ENCODE measurements around the gene RIPPLY3.

RIPPLY3 gene

GRCh38 chr21:37057614-37058013 lies 51.1 kb downstream of the RIPPLY3 start:
- H4K91ac ChIP-seq (ENCODE audit: low read depth, low read length, poor library complexity) = no peak overlapping the region
- no peaks in the 10 kb centered on the region for H3K27me3 ChIP-seq (ENCODE audit: control insufficient read depth in 3 of 3, insufficient read depth in 3 of 3, low read depth in 1 of 3, low read length in 3 of 3)
- DNase-seq (ENCODE audit: low spot score) = no peak
- H3K4me3 ChIP-seq (ENCODE audit: low read length in 2 of 2) = no peak overlapping the region
- H3K79me1 ChIP-seq (ENCODE audit: low read depth, low read length) = no peaks in the 10 kb centered on the region
- peak overlapping the region; percentile 72 for H2AK5ac ChIP-seq (ENCODE audit: low read depth, low read length)
- H3K4ac ChIP-seq (ENCODE audit: low read length) = no peak overlapping the region
- H2BK5ac ChIP-seq (ENCODE audit: low read length) = peak overlapping the region; percentile 14
- H2BK15ac ChIP-seq (ENCODE audit: low read length) = peak overlapping the region; percentile 81
- no peak overlapping the region for H2BK120ac ChIP-seq (ENCODE audit: low read depth, low read length)
- H3K9me3 ChIP-seq (replicated peaks in 1 of 2; ENCODE audit: control insufficient read depth in 2 of 2, insufficient read depth in 1 of 2, low read depth in 1 of 2, low read length in 2 of 2) = peaks cover 7 to 12% of the 10 kb centered on the region in 2 donors
- no CpG with 5 or more reads among the region's 7 CpGs for WGBS, 2 donors (ENCODE audit: extremely low coverage in 2 of 2, insufficient read length in 2 of 2, insufficient replicate concordance in 1 of 2)
- H2AFZ ChIP-seq (ENCODE audit: low read length) = no peak overlapping the region
- peak overlapping the region; percentile 77 for H2BK12ac ChIP-seq (ENCODE audit: low read length)
- no peak overlapping the region for H3K14ac ChIP-seq (ENCODE audit: low read length)
- no peak overlapping the region for H3K4me2 ChIP-seq (ENCODE audit: insufficient read depth, low read length, poor library complexity, severe bottlenecking)
- H3K36me3 ChIP-seq (replicated peaks in 1 of 2; ENCODE audit: control insufficient read depth in 2 of 2, insufficient read depth in 2 of 2, low read length in 2 of 2) = no peaks in the 10 kb centered on the region
- H3K4me1 ChIP-seq (ENCODE audit: control insufficient read depth in 2 of 2, insufficient read depth in 1 of 2, low read depth in 1 of 2, low read length in 2 of 2) = peaks cover 25 to 32% of the 10 kb centered on the region in 2 donors
- H3K23ac ChIP-seq (ENCODE audit: low read depth, low read length, poor library complexity) = no peak overlapping the region
- peak overlapping the region; percentile 19 for H3K27ac ChIP-seq (replicated peaks; ENCODE audit: low read length)
- H3K18ac ChIP-seq (ENCODE audit: low read length) = no peak overlapping the region
- no peak overlapping the region for H3K9ac ChIP-seq (ENCODE audit: low read depth, low read length, poor library complexity)
- H4K8ac ChIP-seq (ENCODE audit: low read depth, low read length) = no peak overlapping the region

GRCh38 chr21:37058261-37058660 lies 51.8 kb downstream of the RIPPLY3 start:
- Histone ChIP-seq H3K18ac (ENCODE audit: low read length) (peak overlapping the region; percentile 69), H4K91ac (ENCODE audit: low read depth, low read length, poor library complexity) (no peak overlapping the region), H3K27ac (replicated peaks; ENCODE audit: low read length) (peak overlapping the region; percentile 3), H2BK12ac (ENCODE audit: low read length) (peak overlapping the region; percentile 86), H3K14ac (ENCODE audit: low read length) (peak overlapping the region; percentile 77), H3K79me1 (ENCODE audit: low read depth, low read length) (no peaks in the 10 kb centered on the region), H2AK5ac (ENCODE audit: low read depth, low read length) (peak overlapping the region; percentile 50), H2BK120ac (ENCODE audit: low read depth, low read length) (no peak overlapping the region), H3K23ac (ENCODE audit: low read depth, low read length, poor library complexity) (no peak overlapping the region), H3K9me3 (replicated peaks in 1 of 2; ENCODE audit: control insufficient read depth in 2 of 2, insufficient read depth in 1 of 2, low read depth in 1 of 2, low read length in 2 of 2) (peaks cover 7 to 12% of the 10 kb centered on the region in 2 donors), H2AFZ (ENCODE audit: low read length) (no peak overlapping the region), H3K27me3 (ENCODE audit: control insufficient read depth in 3 of 3, insufficient read depth in 3 of 3, low read depth in 1 of 3, low read length in 3 of 3) (no peaks in the 10 kb centered on the region), H3K4me3 (ENCODE audit: low read length in 2 of 2) (no peak overlapping the region), H3K9ac (ENCODE audit: low read depth, low read length, poor library complexity) (no peak overlapping the region), H3K36me3 (replicated peaks in 1 of 2; ENCODE audit: control insufficient read depth in 2 of 2, insufficient read depth in 2 of 2, low read length in 2 of 2) (no peaks in the 10 kb centered on the region), H3K4me2 (ENCODE audit: insufficient read depth, low read length, poor library complexity, severe bottlenecking) (no peak overlapping the region), H2BK5ac (ENCODE audit: low read length) (no peak overlapping the region), H3K4ac (ENCODE audit: low read length) (no peak overlapping the region), H4K8ac (ENCODE audit: low read depth, low read length) (peak overlapping the region; percentile 88), H3K4me1 (ENCODE audit: control insufficient read depth in 2 of 2, insufficient read depth in 1 of 2, low read depth in 1 of 2, low read length in 2 of 2) (peaks cover 25 to 37% of the 10 kb centered on the region in 2 donors), H2BK15ac (ENCODE audit: low read length) (no peak overlapping the region)
- no peak for DNase-seq (ENCODE audit: low spot score)
- no CpG with 5 or more reads among the region's 2 CpGs for WGBS, 2 donors (ENCODE audit: extremely low coverage in 2 of 2, insufficient read length in 2 of 2, insufficient replicate concordance in 1 of 2)

DNA sequence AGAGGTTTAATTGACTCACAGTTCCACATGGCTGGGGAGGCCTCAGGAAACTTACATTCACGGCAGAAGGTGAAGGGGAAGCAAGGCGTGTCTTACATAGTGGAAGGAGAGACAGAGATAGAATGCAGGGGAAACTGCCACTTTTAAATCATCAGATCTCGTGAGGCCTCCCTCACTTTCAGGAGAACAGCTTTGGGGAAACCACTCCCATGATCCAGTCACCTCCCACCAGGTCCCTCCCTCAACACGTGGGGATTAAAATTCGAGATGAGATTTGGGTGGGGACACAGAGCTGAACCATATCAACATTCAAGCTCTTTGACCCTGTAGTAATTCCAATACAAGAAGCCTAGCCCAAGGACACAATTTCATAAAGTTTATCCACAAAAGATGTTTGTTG lies 52.7 kb downstream of the RIPPLY3 start:
- Histone ChIP-seq H3K27ac (replicated peaks; ENCODE audit: low read length) (no peak overlapping the region), H4K91ac (ENCODE audit: low read depth, low read length, poor library complexity) (no peak overlapping the region), H3K23ac (ENCODE audit: low read depth, low read length, poor library complexity) (no peak overlapping the region), H2BK15ac (ENCODE audit: low read length) (no peak overlapping the region), H4K8ac (ENCODE audit: low read depth, low read length) (no peak overlapping the region), H3K36me3 (replicated peaks in 1 of 2; ENCODE audit: control insufficient read depth in 2 of 2, insufficient read depth in 2 of 2, low read length in 2 of 2) (no peaks in the 10 kb centered on the region), H2BK120ac (ENCODE audit: low read depth, low read length) (no peak overlapping the region), H3K14ac (ENCODE audit: low read length) (no peak overlapping the region), H3K4me3 (ENCODE audit: low read length in 2 of 2) (no peak overlapping the region), H3K79me1 (ENCODE audit: low read depth, low read length) (no peaks in the 10 kb centered on the region), H3K9me3 (replicated peaks in 1 of 2; ENCODE audit: control insufficient read depth in 2 of 2, insufficient read depth in 1 of 2, low read depth in 1 of 2, low read length in 2 of 2) (peaks cover 7 to 12% of the 10 kb centered on the region in 2 donors), H3K4ac (ENCODE audit: low read length) (no peak overlapping the region), H2BK12ac (ENCODE audit: low read length) (no peak overlapping the region), H2AFZ (ENCODE audit: low read length) (no peak overlapping the region), H2AK5ac (ENCODE audit: low read depth, low read length) (no peak overlapping the region), H3K9ac (ENCODE audit: low read depth, low read length, poor library complexity) (no peak overlapping the region), H3K4me1 (ENCODE audit: control insufficient read depth in 2 of 2, insufficient read depth in 1 of 2, low read depth in 1 of 2, low read length in 2 of 2) (peaks cover 25 to 44% of the 10 kb centered on the region in 2 donors), H3K27me3 (ENCODE audit: control insufficient read depth in 3 of 3, insufficient read depth in 3 of 3, low read depth in 1 of 3, low read length in 3 of 3) (no peaks in the 10 kb centered on the region), H2BK5ac (ENCODE audit: low read length) (no peak overlapping the region), H3K4me2 (ENCODE audit: insufficient read depth, low read length, poor library complexity, severe bottlenecking) (no peak overlapping the region), H3K18ac (ENCODE audit: low read length) (no peak overlapping the region)
- no CpG with 5 or more reads among the region's 5 CpGs for WGBS, 2 donors (ENCODE audit: extremely low coverage in 2 of 2, insufficient read length in 2 of 2, insufficient replicate concordance in 1 of 2)
- no peak for DNase-seq (ENCODE audit: low spot score)

DNA sequence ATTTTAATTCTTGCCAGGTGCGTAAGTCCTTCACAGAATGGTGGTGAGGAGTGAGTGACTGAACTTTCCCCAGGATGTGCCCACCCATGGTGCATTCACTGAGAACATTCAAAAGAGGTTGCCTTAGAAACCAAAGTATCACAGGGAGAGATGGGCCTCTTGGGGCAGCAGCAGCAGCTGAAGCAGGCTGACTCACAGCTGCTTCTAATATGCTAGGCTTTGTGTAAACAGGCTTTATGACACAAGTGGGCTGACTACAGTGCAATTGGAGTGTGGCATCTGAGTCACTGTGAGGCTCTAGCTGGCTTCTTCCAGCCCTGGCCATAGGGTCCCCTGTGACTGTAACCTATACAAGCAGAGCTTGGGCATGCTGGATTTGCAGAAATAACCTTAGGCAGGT lies 53.8 kb downstream of the RIPPLY3 start:
- Histone ChIP-seq H2AK5ac (ENCODE audit: low read depth, low read length) (no peak overlapping the region), H2AFZ (ENCODE audit: low read length) (no peak overlapping the region), H3K79me1 (ENCODE audit: low read depth, low read length) (no peaks in the 10 kb centered on the region), H3K14ac (ENCODE audit: low read length) (no peak overlapping the region), H3K18ac (ENCODE audit: low read length) (no peak overlapping the region), H2BK15ac (ENCODE audit: low read length) (no peak overlapping the region), H4K91ac (ENCODE audit: low read depth, low read length, poor library complexity) (no peak overlapping the region), H4K8ac (ENCODE audit: low read depth, low read length) (no peak overlapping the region), H3K23ac (ENCODE audit: low read depth, low read length, poor library complexity) (no peak overlapping the region), H3K9me3 (replicated peaks in 1 of 2; ENCODE audit: control insufficient read depth in 2 of 2, insufficient read depth in 1 of 2, low read depth in 1 of 2, low read length in 2 of 2) (peaks cover 7 to 12% of the 10 kb centered on the region in 2 donors), H3K4ac (ENCODE audit: low read length) (no peak overlapping the region), H3K27me3 (ENCODE audit: control insufficient read depth in 3 of 3, insufficient read depth in 3 of 3, low read depth in 1 of 3, low read length in 3 of 3) (no peaks in the 10 kb centered on the region), H3K36me3 (replicated peaks in 1 of 2; ENCODE audit: control insufficient read depth in 2 of 2, insufficient read depth in 2 of 2, low read length in 2 of 2) (peaks cover 0 to 7% of the 10 kb centered on the region in 2 donors), H3K4me1 (ENCODE audit: control insufficient read depth in 2 of 2, insufficient read depth in 1 of 2, low read depth in 1 of 2, low read length in 2 of 2) (peaks cover 26 to 45% of the 10 kb centered on the region in 2 donors), H3K4me2 (ENCODE audit: insufficient read depth, low read length, poor library complexity, severe bottlenecking) (no peak overlapping the region), H3K27ac (replicated peaks; ENCODE audit: low read length) (peak overlapping the region; percentile 65), H3K9ac (ENCODE audit: low read depth, low read length, poor library complexity) (no peak overlapping the region), H2BK12ac (ENCODE audit: low read length) (no peak overlapping the region), H2BK120ac (ENCODE audit: low read depth, low read length) (no peak overlapping the region), H2BK5ac (ENCODE audit: low read length) (no peak overlapping the region), H3K4me3 (ENCODE audit: low read length in 2 of 2) (no peak overlapping the region)
- DNase-seq (ENCODE audit: low spot score) = no peak
- no CpG with 5 or more reads among the region's 1 CpG for WGBS, 2 donors (ENCODE audit: extremely low coverage in 2 of 2, insufficient read length in 2 of 2, insufficient replicate concordance in 1 of 2)
